Measurements from ENCODE around the gene RGPD8. TPM values are rescaled to one million over a fixed set of nuclear protein-coding genes. Genes with fewer than 3 reads are reported as not detected.

The RGPD8 gene
- total RNA-seq, 1 experiment from 2014 or later: 13.6 TPM

DNA sequence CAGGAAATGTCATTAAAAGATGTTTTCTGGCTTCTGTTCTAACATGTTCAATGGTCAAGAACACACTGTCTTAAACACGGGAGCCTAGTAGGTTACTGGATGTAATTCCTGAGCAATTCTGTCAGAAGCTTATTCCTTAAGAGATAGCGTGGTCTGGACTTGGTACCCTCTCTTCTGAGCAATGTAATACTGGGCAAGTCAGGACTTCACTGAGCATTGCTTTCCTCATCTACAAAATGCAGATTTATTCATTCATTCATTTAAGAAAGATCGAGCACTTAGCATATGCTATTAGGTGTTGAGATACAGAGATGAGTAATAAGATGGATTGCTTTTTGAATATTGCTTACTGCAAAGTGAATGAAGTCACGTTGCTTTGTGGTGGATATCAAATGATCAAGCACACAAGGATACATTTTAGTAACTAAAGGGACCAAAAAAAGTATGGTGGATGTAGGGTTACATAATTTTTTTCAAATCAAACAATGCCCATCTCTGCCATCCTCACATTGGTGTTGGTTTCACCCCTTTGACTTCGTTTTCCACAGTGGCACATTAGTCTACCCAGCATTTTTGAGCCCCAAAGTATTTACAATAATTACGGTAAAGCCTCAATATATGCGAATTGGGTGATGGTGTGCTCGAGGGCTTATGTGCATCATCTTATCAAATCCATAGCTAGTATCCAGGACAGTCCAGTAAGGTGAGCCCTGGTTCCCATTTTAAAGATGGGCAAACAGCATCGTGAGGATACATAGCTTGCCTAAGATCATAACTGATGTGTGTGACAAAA is 92.8 kb downstream of the RGPD8 start:
- Histone ChIP-seq H3K27ac (ENCODE audit: low read length) (no peak overlapping the region), H3K4me1 (ENCODE audit: insufficient read depth, low read length) (no peaks in the 10 kb centered on the region), H4K20me1 (ENCODE audit: low read length) (no peaks in the 10 kb centered on the region), H3K9ac (ENCODE audit: low read length) (no peak overlapping the region), H3K27me3 (ENCODE audit: low read length) (no peaks in the 10 kb centered on the region), H3K79me2 (ENCODE audit: low read length) (no peaks in the 10 kb centered on the region), H3K9me3 (ENCODE audit: low read length) (no peaks in the 10 kb centered on the region), H3K36me3 (ENCODE audit: low read depth, low read length) (no peaks in the 10 kb centered on the region), H3K9me2 (replicated peaks; ENCODE audit: low read length) (no peaks in the 10 kb centered on the region), H3F3A (ENCODE audit: low read length, unreplicated experiment) (no peaks in the 10 kb centered on the region), H2AFZ (ENCODE audit: low read length) (no peak overlapping the region), H3K4me2 (ENCODE audit: low read length) (no peak overlapping the region), H3K4me3 (ENCODE audit: low read length) (no peak overlapping the region)
- TF ChIP-seq EZH2phosphoT487 (IDR thresholded peaks at IDR 0.05; ENCODE audit: borderline replicate concordance, low read length): no peak
- TF ChIP-seq, protein P1, sequence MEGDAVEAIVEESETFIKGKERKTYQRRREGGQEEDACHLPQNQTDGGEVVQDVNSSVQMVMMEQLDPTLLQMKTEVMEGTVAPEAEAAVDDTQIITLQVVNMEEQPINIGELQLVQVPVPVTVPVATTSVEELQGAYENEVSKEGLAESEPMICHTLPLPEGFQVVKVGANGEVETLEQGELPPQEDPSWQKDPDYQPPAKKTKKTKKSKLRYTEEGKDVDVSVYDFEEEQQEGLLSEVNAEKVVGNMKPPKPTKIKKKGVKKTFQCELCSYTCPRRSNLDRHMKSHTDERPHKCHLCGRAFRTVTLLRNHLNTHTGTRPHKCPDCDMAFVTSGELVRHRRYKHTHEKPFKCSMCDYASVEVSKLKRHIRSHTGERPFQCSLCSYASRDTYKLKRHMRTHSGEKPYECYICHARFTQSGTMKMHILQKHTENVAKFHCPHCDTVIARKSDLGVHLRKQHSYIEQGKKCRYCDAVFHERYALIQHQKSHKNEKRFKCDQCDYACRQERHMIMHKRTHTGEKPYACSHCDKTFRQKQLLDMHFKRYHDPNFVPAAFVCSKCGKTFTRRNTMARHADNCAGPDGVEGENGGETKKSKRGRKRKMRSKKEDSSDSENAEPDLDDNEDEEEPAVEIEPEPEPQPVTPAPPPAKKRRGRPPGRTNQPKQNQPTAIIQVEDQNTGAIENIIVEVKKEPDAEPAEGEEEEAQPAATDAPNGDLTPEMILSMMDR (conservative IDR thresholded peaks at IDR 0.05; ENCODE audit: low read depth, low read length): no peak
- no peak for TF ChIP-seq EZH2 (IDR thresholded peaks at IDR 0.05; ENCODE audit: low read length, unreplicated experiment)
- no peak for DNase-seq
- ChIA-PET CTCF (no interaction called here), POLR2A (ENCODE audit: unreplicated experiment) (no interaction called here)
- ATAC-seq: no peak
- BruUV-seq (replicated peaks): no TSS peak
- intact Hi-C loops (cut with micrococcal nuclease): no loop called here

DNA sequence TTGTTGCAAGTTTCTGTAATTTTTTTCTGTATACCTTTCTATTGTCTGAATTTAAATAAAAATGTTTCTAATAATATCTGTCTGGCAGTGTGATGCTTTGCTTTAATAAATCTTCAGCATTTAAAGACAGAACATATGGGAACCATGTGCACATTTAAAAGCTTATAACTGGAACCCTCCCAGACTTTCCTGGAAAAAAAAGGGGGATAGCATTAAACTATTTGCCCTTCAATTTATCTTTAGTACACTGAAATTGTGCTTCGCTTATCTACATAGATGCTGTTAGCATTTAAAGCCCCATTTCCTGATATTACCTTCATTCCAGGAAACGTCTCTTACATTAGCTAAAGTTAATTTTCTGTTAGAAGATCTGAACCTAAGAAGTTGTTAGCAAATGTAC is 93.5 kb downstream of the RGPD8 start:
- ATAC-seq: no peak
- Histone ChIP-seq H3K9me3 (ENCODE audit: low read length) (no peaks in the 10 kb centered on the region), H3K9ac (ENCODE audit: low read length) (no peak overlapping the region), H3K36me3 (ENCODE audit: low read depth, low read length) (no peaks in the 10 kb centered on the region), H3K4me2 (ENCODE audit: low read length) (no peak overlapping the region), H3K27me3 (ENCODE audit: low read length) (no peaks in the 10 kb centered on the region), H3K4me1 (ENCODE audit: insufficient read depth, low read length) (no peaks in the 10 kb centered on the region), H2AFZ (ENCODE audit: low read length) (no peak overlapping the region), H3F3A (ENCODE audit: low read length, unreplicated experiment) (no peaks in the 10 kb centered on the region), H3K9me2 (replicated peaks; ENCODE audit: low read length) (no peaks in the 10 kb centered on the region), H3K4me3 (ENCODE audit: low read length) (no peak overlapping the region), H3K27ac (ENCODE audit: low read length) (no peak overlapping the region), H4K20me1 (ENCODE audit: low read length) (no peaks in the 10 kb centered on the region), H3K79me2 (ENCODE audit: low read length) (no peaks in the 10 kb centered on the region)
- ChIA-PET CTCF (no interaction called here), POLR2A (ENCODE audit: unreplicated experiment) (no interaction called here)
- BruUV-seq (replicated peaks): no TSS peak
- intact Hi-C loops (cut with micrococcal nuclease): no loop called here
- TF ChIP-seq EZH2 (IDR thresholded peaks at IDR 0.05; ENCODE audit: low read length, unreplicated experiment): no peak
- TF ChIP-seq, protein P1 (conservative IDR thresholded peaks at IDR 0.05; ENCODE audit: low read depth, low read length): no peak
- TF ChIP-seq EZH2phosphoT487 (IDR thresholded peaks at IDR 0.05; ENCODE audit: borderline replicate concordance, low read length): no peak
- no peak for DNase-seq

DNA sequence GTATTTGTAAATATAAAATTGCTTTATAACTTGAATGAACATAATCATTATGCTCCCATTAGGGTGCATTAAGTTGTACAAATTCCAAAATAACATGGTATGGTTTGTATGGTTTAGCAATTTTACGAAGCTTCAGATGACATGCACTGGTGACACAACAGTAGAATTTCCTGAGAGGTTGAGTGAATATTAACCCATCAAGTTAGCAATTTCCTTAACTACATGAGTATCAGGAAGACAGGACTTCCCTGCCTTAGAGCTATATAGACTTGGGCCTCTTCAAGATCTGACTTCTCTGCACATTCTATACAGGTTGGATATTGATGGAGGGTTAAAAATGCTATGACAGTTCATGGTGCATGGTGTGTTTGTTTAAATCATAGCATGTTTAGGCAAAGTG is 97.8 kb downstream of the RGPD8 start:
- DNase-seq (no peak), ATAC-seq (no peak)
- Histone ChIP-seq H3K4me2 (ENCODE audit: low read length) (no peak overlapping the region), H4K20me1 (ENCODE audit: low read length) (no peaks in the 10 kb centered on the region), H2AFZ (ENCODE audit: low read length) (no peak overlapping the region), H3K9me2 (replicated peaks; ENCODE audit: low read length) (no peaks in the 10 kb centered on the region), H3K79me2 (ENCODE audit: low read length) (no peaks in the 10 kb centered on the region), H3K4me3 (ENCODE audit: low read length) (no peak overlapping the region), H3K27ac (ENCODE audit: low read length) (no peak overlapping the region), H3K4me1 (ENCODE audit: insufficient read depth, low read length) (no peaks in the 10 kb centered on the region), H3K9me3 (ENCODE audit: low read length) (no peaks in the 10 kb centered on the region), H3F3A (ENCODE audit: low read length, unreplicated experiment) (no peaks in the 10 kb centered on the region), H3K9ac (ENCODE audit: low read length) (no peak overlapping the region), H3K27me3 (ENCODE audit: low read length) (no peaks in the 10 kb centered on the region), H3K36me3 (ENCODE audit: low read depth, low read length) (no peaks in the 10 kb centered on the region)
- CTCF ChIA-PET: no interaction called here
- POLR2A ChIA-PET (ENCODE audit: unreplicated experiment): no interaction called here
- intact Hi-C loops (cut with micrococcal nuclease): no loop called here
- TF ChIP-seq, protein P1 (conservative IDR thresholded peaks at IDR 0.05; ENCODE audit: low read depth, low read length): no peak
- TF ChIP-seq EZH2phosphoT487 (IDR thresholded peaks at IDR 0.05; ENCODE audit: borderline replicate concordance, low read length) (no peak), EZH2 (IDR thresholded peaks at IDR 0.05; ENCODE audit: low read length, unreplicated experiment) (no peak)
- BruUV-seq (replicated peaks): no TSS peak

All from PC-3 (cell line).